ENCODE data around the gene LRRC3.
"Not testable (repeated sequence)": the region's sequence is repeated elsewhere in the genome, so short reads cannot be mapped to it uniquely, and the experiment has no call there.

The LRRC3 gene

DNA sequence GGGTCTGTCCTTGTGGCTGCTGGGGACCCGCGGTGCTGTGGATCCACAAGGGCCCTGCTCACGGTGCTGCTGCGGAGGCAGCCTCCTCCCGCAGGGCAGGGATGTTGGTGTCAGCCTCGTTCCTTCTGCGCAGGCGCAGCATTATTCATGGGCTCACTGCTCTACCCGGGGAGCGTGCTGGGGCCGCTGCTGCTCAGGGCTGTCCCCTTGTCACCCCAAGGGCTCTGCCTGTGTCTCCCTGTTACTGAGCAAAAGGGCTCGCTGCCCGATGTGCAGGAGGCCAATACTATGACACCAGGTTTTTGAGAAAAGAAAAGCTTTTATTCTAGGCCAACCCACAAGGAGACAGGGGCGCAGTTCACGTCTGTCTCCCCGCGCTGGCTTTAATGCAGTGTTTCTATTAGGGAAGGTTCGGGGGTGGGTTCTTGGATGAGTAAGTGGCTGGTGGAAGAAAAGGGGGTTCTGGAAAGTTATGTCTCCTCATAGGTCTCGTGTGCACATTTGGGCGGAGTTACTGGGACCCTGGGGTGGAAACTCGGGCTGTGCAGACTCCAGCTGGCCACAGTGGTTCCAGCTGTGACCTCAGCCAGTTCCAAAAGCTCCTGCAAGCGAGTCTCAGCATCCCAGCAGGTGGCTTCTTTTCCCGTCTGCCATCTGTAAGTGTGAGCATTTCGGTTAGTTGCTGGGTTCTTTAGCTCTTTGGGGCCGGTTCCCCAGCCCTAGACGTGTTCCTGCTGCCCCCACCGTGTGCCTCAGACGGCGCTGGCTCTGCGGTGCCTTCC, 40.8 kb upstream of the LRRC3 start:
- DNase-seq (ENCODE audit: low spot score), result no peak
- TF ChIP-seq CTCF (IDR thresholded peaks at IDR 0.05; ENCODE audit: borderline replicate concordance, control extremely low read depth, extremely low read depth, insufficient read depth, missing control alignments), result no peak
- in situ Hi-C loops (cut with MboI; ENCODE audit: low sequenced_read_pairs, unreplicated experiment), result no loop called here

- DNase-seq (ENCODE audit: low spot score), result no peak
- TF ChIP-seq CTCF (IDR thresholded peaks at IDR 0.05; ENCODE audit: borderline replicate concordance, control extremely low read depth, extremely low read depth, insufficient read depth, missing control alignments), result no peak
- in situ Hi-C loops (cut with MboI; ENCODE audit: low sequenced_read_pairs, unreplicated experiment), result no loop called here
Observed at GRCh38 chr21:44415073-44416025, 40.0 kb upstream of the LRRC3 start.

- in situ Hi-C loops (cut with MboI; ENCODE audit: low sequenced_read_pairs, unreplicated experiment), result no loop called here
- no peak for DNase-seq (ENCODE audit: low spot score)
- TF ChIP-seq CTCF (IDR thresholded peaks at IDR 0.05; ENCODE audit: borderline replicate concordance, control extremely low read depth, extremely low read depth, insufficient read depth, missing control alignments), result no peak
Observed at GRCh38 chr21:44416193-44416592, 39.1 kb upstream of the LRRC3 start.

DNA sequence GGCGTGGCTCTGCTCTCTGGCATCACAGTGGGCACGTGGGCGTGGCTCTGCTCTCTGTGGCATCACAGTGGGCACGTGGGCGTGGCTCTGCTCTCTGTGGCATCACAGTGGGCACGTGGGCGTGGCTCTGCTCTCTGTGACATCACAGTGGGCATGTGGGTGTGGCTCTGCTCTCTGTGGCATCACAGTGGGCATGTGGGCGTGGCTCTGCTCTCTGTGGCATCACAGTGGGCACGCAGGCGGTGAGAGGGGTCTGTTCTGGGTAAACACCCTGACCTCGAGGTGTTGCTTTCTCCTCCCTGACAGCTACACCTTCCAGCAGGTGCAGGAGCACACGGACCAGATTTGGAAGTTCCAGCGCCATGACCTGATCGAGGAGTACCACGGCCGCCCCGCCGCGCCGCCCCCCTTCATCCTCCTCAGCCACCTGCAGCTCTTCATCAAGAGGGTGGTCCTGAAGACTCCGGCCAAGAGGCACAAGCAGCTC, 37.6 kb upstream of the LRRC3 start:
- in situ Hi-C loops (cut with MboI; ENCODE audit: low sequenced_read_pairs, unreplicated experiment); DNase-seq (ENCODE audit: low spot score): not testable (repeated sequence)

DNA sequence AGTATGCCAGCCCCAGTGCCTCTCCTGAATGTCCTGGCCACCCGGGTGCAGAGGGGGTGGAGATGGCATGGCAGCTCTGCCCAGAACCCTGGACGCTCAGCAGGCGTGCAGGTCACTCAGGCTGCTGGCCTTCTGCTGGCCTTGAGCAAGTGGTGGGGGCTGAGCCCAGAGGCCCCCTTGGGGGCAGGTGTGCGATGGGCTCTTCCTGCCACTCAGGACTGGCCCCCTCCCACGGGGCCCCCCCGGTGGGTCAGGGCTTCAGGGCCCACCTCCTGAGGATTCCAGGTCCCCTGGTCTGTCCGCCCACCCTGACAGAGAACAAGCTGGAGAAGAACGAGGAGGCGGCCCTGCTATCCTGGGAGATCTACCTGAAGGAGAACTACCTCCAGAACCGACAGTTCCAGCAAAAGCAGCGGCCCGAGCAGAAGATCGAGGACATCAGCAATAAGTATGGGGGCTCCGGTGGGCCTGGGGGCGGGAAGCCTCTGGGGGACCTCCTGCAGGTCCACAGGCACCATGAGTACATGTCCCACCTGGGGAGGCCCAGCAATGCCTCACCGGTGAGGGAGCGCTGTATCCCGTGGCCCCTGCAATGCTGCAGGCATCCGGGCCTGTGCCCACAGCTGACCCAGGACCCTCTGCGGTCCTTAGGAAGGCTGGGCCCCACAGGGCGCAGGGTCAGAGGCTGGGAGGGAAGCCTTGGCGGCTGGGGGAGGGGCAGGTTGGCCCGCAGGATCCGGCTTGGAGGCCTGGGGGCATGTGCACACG, 37.0 kb upstream of the LRRC3 start:
- in situ Hi-C loops (cut with MboI; ENCODE audit: low sequenced_read_pairs, unreplicated experiment), result no loop called here

DNA sequence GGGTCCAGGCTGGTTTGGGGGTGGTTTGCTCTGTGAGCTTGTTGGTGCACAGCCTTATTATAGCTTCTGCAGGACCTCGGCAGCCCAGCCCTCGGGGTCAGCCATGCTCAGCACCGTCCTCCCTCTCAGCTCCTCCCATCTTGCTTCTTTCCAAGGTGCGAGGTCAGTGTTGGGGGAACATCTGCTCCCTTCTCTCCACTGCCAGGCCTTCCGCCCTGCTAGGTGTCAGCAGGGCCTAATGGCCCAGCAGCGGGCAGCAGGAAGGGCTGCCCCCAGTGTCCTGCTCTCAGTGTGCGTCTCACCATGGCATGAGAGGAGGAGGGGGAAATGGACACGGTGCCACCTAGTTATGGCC, 36.5 kb upstream of the LRRC3 start:
- TF ChIP-seq CTCF (IDR thresholded peaks at IDR 0.05; ENCODE audit: borderline replicate concordance, control extremely low read depth, extremely low read depth, insufficient read depth, missing control alignments), result no peak
- DNase-seq (ENCODE audit: low spot score), result no peak
- in situ Hi-C loops (cut with MboI; ENCODE audit: low sequenced_read_pairs, unreplicated experiment), result no loop called here

More for the DNA sequence above, 37.0 kb upstream of the LRRC3 start:
- TF ChIP-seq CTCF (IDR thresholded peaks at IDR 0.05; ENCODE audit: borderline replicate concordance, control extremely low read depth, extremely low read depth, insufficient read depth, missing control alignments), result no peak
- no peak for DNase-seq (ENCODE audit: low spot score)

Data from GM13976 (cell line).